Adrenal gland (tissue), 12 donors: ENCODE data around the gene FABP1. TPM values are rescaled to one million over a fixed set of nuclear protein-coding genes. Genes with fewer than 3 reads are reported as not detected.

ENCODE experiments used
- DNase-seq, 7 donors: peaks; one replicate each; pipeline ENCODE4 v3.0.0-alpha.2; 2019 to 2020
- H3K27ac ChIP-seq, 5 donors: fragments of 200-600 bp; sonication (generic) in 4 of 5; 1 replicate in 3 of 5; 2 replicates in 2 of 5; pipeline versions ENCODE4 v1.5.1 to v1.8.0; 2016 to 2020; ENCODE audit warnings: mild to moderate bottlenecking in 1 of 5
- H3K27me3 ChIP-seq: fragments of 200-600 bp; 2 replicates; pipeline ENCODE4 v1.8.0; 2021
- H3K36me3 ChIP-seq, 2 donors: fragments of 200-600 bp; replicated peaks in 1 of 2; 1 replicate in 1 of 2; 2 replicates in 1 of 2; pipeline versions ENCODE4 v1.5.1 to v1.8.0; 2018 to 2022
- H3K4me1 ChIP-seq, 2 donors: fragments of 200-600 bp; replicated peaks in 1 of 2; 1 replicate in 1 of 2; 2 replicates in 1 of 2; pipeline versions ENCODE4 v1.5.1 to v1.8.0; 2018 to 2021
- H3K4me3 ChIP-seq, 4 donors: fragments of 200-600 bp; sonication (generic) in 3 of 4; one replicate each; pipeline ENCODE4 v1.5.1; 2016 to 2018
- H3K9me3 ChIP-seq, 3 donors: fragments of 200-600 bp; sonication (generic) in 1 of 3; replicated peaks in 1 of 3; 1 replicate in 2 of 3; 2 replicates in 1 of 3; pipeline versions ENCODE4 v1.5.1 to v1.8.0; 2016 to 2021
- POLR2A ChIP-seq, 2 donors: fragments of 450-650 bp; IDR thresholded peaks; one replicate each; pipeline ENCODE4 v1.6.1; 2017; ENCODE audit warnings: antibody characterized with exemption in 2 of 2, mild to moderate bottlenecking in 2 of 2, moderate library complexity in 1 of 2
- WGBS, 4 donors: extraction: QIAGEN DNeasy Blood & Tissue Kit in 2 of 4; methylation state at CpG; one replicate each; pipeline versions ENCODE4 v1.1.5 to v1.1.7; 2013 to 2017; 5-methylcytosine and 5-hydroxymethylcytosine counted together
- intact Hi-C, 2 donors: fragments of 100-400 bp; cut with DNase I; formaldehyde crosslinking; loops; one replicate each; pipeline versions ENCODE4 v1.14.1 to v1.15.0; 2022 to 2023
- polyA plus RNA-seq, 3 donors: library from polyadenylated mRNA; stranded (reverse); fragments of 200-250 nt in 2 of 3; fragments of 350-450 nt in 1 of 3; fragmentation: Illumina TruSeq in 1 of 3; extraction: RNeasy Lipid Tissue Mini Kit (QIAGEN cat#74804) in 1 of 3; gene quantifications; one replicate each; pipeline ENCODE4 v1.2.3, GENCODE V29; 2013 to 2014
- total RNA-seq, 9 donors: library from RNA; depleted of rRNA in 4 of 9; stranded (reverse); fragments of >200 nt in 4 of 9; fragments of 120-200 nt in 1 of 9; fragmentation: NEBNext Ultra II Directional in 1 of 9; extraction: Animal tissue kit (Norgen Biotek cat#: 25700) in 1 of 9; gene quantifications; one replicate each; pipeline versions ENCODE4 v1.1.0 to v1.2.4, GENCODE V29; 2013 to 2023
- TF ChIP-seq, protein P1 (sequence below), 6 experiments: fragments of 450-650 bp in 4 of 6; fragments of 200-600 bp in 2 of 6; sonication (generic) in 1 of 6; IDR thresholded peaks; 1 replicate in 5 of 6; 2 replicates in 1 of 6; pipeline versions ENCODE4 v1.5.1 to v1.8.0; 2016 to 2021; ENCODE audit warnings: antibody characterized with exemption in 6 of 6, mild to moderate bottlenecking in 2 of 6, moderate library complexity in 1 of 6
- donor health status: healthy with polysubstance abuse.
- donor health status: Bipolar disorder and iron deficiency.
- donor health status: DM: yes; HTN: yes; CAD: no.
- donor health status: DM: no; HTN: no; CAD: no.
- donor health status: DM: no; HTN: no; CAD: no.
- donor health status: DM: yes; HTN: yes; CAD: no.

FABP1 gene
- total and polyA plus RNA-seq, 12 donors = 0.43 to 4.9 (median 1.0) TPM; not detected in 7

DNA sequence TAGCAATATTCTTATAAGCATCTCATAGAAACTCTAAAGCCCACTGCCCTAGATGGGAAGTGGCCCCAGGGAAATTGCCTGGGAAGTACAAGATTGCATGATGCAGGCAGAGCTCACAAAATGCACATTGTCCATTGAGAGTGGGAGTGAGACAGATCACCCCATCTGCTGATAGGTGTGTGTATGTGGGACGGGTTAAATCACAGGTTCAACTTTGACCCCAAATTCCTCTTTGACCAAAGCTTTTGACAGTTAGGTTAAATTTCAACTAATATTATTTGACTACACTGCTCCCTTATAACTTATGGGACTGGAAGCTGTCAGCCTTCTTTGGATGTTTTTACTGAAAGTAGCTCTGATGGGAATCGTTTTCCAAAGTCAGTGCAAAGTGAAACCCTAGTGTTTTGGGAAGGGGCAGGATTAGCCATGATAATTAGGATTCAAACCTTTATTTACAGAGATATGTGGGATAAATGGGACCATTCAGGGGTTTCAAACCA lies 11.4 kb upstream of the FABP1 start:
- Histone ChIP-seq H3K4me3 (no peak overlapping the region), H3K4me1 (no peaks in the 10 kb centered on the region), H3K27me3 (no peaks in the 10 kb centered on the region), H3K9me3 (no peaks in the 10 kb centered on the region), H3K36me3 (no peaks in the 10 kb centered on the region), H3K27ac (no peak overlapping the region)
- no peak for DNase-seq
- intact Hi-C loops = no loop called here
- 49 to 62% (median 56%) methylated on average over 2 of the region's 2 CpGs for WGBS, 4 donors
- TF ChIP-seq, protein P1, sequence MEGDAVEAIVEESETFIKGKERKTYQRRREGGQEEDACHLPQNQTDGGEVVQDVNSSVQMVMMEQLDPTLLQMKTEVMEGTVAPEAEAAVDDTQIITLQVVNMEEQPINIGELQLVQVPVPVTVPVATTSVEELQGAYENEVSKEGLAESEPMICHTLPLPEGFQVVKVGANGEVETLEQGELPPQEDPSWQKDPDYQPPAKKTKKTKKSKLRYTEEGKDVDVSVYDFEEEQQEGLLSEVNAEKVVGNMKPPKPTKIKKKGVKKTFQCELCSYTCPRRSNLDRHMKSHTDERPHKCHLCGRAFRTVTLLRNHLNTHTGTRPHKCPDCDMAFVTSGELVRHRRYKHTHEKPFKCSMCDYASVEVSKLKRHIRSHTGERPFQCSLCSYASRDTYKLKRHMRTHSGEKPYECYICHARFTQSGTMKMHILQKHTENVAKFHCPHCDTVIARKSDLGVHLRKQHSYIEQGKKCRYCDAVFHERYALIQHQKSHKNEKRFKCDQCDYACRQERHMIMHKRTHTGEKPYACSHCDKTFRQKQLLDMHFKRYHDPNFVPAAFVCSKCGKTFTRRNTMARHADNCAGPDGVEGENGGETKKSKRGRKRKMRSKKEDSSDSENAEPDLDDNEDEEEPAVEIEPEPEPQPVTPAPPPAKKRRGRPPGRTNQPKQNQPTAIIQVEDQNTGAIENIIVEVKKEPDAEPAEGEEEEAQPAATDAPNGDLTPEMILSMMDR (IDR thresholded peaks at IDR 0.05) = no peak
- no peak for TF ChIP-seq POLR2A (IDR thresholded peaks at IDR 0.05)

DNA sequence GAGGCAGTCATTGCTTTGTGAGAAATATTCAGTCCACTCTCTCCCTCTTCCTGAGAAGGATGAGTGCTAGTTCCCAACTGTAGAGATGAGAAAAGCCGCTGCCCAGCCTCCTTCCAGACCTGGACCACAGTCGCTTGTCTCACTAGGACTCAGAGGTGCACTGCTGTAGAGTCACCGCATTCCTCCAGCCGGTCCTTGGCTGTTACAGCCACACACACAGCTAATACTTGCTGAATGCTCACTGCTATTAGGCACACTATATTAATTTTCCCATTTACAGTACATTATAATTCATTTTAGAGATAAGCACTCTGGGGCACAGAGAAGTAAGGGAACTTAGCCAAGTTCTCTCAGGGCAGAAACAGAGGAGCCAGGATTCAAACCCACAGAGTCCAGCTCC lies 10.0 kb upstream of the FABP1 start:
- Histone ChIP-seq H3K9me3 (no peaks in the 10 kb centered on the region), H3K27me3 (no peaks in the 10 kb centered on the region), H3K4me3 (no peak overlapping the region), H3K36me3 (no peaks in the 10 kb centered on the region), H3K27ac (no peak overlapping the region), H3K4me1 (no peaks in the 10 kb centered on the region)
- intact Hi-C loops = no loop called here
- DNase-seq = no peak
- TF ChIP-seq POLR2A (IDR thresholded peaks at IDR 0.05) = no peak
- TF ChIP-seq, protein P1 (IDR thresholded peaks at IDR 0.05) = no peak
- 87 to 100% (median 91%) methylated on average over 4 of the region's 4 CpGs for WGBS, 4 donors

DNA sequence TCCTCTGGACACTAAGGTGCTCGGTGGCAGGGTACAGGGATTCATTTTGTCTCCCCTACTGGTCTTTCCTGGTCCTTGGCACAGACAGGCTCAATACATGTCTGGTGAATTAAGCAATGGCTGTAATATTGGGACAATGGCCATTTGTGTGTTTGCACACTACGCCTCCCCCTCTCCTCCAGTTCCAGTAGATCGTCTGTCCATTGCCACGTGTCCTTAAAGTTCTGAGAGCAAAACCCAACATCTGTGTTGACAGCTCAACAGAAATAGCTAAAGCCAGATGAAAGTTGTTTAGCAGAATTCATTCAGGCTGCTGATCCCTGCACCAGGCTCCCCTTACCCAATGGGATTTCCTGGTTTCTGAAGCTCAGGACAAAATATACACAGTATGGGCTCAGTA lies 9.0 kb upstream of the FABP1 start:
- no peak overlapping the region for H3K27ac ChIP-seq
- H3K9me3 ChIP-seq = no peaks in the 10 kb centered on the region
- 67 to 87% (median 77%) methylated on average over 4 of the region's 4 CpGs for WGBS, 4 donors
- H3K4me1 ChIP-seq = no peaks in the 10 kb centered on the region
- H3K36me3 ChIP-seq = no peaks in the 10 kb centered on the region
- H3K27me3 ChIP-seq = no peaks in the 10 kb centered on the region
- no peak overlapping the region for H3K4me3 ChIP-seq
- intact Hi-C loops = no loop called here
- TF ChIP-seq POLR2A (IDR thresholded peaks at IDR 0.05) = no peak
- TF ChIP-seq, protein P1 (IDR thresholded peaks at IDR 0.05) = no peak
- DNase-seq = no peak

GRCh38 chr2:88133875-88134274 lies 6.0 kb upstream of the FABP1 start:
- no peaks in the 10 kb centered on the region for H3K4me1 ChIP-seq
- TF ChIP-seq POLR2A (IDR thresholded peaks at IDR 0.05) = no peak
- TF ChIP-seq, protein P1 (IDR thresholded peaks at IDR 0.05) = no peak
- no peak overlapping the region for H3K4me3 ChIP-seq
- H3K9me3 ChIP-seq = no peaks in the 10 kb centered on the region
- intact Hi-C loops = no loop called here
- no peak for DNase-seq
- no peaks in the 10 kb centered on the region for H3K36me3 ChIP-seq
- H3K27ac ChIP-seq = no peak overlapping the region
- H3K27me3 ChIP-seq = peaks cover 5% of the 10 kb centered on the region
- 55 to 87% (median 71%) methylated on average over 3 of the region's 3 CpGs for WGBS, 4 donors
